Right lobe of liver (tissue), 4 donors: ENCODE measurements around the gene ZFAND3.

Experiments
- POLR2A ChIP-seq: fragments of 450-650 bp; IDR thresholded peaks from one replicate; pipeline ENCODE4 v1.6.1; 2017; ENCODE audit warnings: antibody characterized with exemption, mild to moderate bottlenecking
- TF ChIP-seq, protein P1 (sequence below), 4 donors: fragments of 200-600 bp in 3 of 4; fragments of 450-650 bp in 1 of 4; IDR thresholded peaks; one replicate each; pipeline versions ENCODE4 v1.5.1 to v1.8.0; 2016 to 2022; ENCODE audit warnings: antibody characterized with exemption in 4 of 4, mild to moderate bottlenecking in 2 of 4
- donor health status: DM: no; HTN: no; CAD: no.
- donor health status: DM: no; HTN: no; CAD: no.
- donor health status: DM: no; HTN: yes; CAD: no.

DNA sequence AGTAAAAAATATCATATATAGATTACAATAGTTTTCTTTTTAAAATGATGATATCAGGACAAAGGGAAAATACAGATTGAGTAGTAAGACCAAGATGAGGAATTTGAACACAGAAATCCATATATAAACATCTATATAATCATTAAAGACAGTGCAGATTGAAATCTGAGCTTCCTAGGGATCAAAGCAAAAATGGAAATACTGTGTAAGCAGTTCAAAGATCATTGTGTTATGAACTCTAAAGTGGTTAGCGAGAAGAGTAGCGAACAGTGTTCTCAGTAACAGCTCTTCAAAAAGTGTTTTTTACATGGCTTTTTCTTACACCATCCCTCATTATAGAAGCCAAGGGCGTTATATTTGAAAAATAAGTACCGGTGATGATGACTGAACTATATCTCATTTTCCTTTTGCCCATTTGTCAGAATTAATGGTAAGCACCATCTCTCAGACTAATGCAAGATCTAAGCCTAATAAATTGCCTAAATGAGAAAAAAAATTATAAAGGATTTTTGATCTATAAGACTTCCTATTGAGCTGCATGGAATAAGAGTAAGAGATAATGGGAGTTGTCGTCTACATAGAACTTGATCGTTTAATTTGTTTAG, 226.3 kb downstream of the ZFAND3 start:
- TF ChIP-seq POLR2A: no peak
- TF ChIP-seq, protein P1, sequence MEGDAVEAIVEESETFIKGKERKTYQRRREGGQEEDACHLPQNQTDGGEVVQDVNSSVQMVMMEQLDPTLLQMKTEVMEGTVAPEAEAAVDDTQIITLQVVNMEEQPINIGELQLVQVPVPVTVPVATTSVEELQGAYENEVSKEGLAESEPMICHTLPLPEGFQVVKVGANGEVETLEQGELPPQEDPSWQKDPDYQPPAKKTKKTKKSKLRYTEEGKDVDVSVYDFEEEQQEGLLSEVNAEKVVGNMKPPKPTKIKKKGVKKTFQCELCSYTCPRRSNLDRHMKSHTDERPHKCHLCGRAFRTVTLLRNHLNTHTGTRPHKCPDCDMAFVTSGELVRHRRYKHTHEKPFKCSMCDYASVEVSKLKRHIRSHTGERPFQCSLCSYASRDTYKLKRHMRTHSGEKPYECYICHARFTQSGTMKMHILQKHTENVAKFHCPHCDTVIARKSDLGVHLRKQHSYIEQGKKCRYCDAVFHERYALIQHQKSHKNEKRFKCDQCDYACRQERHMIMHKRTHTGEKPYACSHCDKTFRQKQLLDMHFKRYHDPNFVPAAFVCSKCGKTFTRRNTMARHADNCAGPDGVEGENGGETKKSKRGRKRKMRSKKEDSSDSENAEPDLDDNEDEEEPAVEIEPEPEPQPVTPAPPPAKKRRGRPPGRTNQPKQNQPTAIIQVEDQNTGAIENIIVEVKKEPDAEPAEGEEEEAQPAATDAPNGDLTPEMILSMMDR (IDR thresholded peaks at IDR 0.05): no peak
